Bronchial epithelial cell (primary cell): ENCODE measurements around the gene HDAC9. TPM values are rescaled to one million over a fixed set of nuclear protein-coding genes. Genes with fewer than 3 reads are reported as not detected.

ENCODE experiments used
- DNase-seq: peaks from one replicate; pipeline ENCODE4 v3.0.0-alpha.2; 2010; ENCODE audit warnings: low read depth
- FAIRE-seq: peaks from 2 replicates; lab custom pipeline; 2011; peaks lifted over from hg19 to GRCh38; lab: Jason Lieb, UNC
- H3K27me3 ChIP-seq: 2 replicates; pipeline ENCODE4 v1.5.1; 2011; ENCODE audit warnings: low read length; ENCODE audit not compliant: control insufficient read depth, insufficient read depth
- H3K36me3 ChIP-seq: 2 replicates; pipeline ENCODE4 v1.5.1; 2011; ENCODE audit warnings: low read length; ENCODE audit not compliant: control insufficient read depth, insufficient read depth
- H3K4me3 ChIP-seq: 2 replicates; pipeline ENCODE4 v1.5.1; 2011; ENCODE audit warnings: mild to moderate bottlenecking, low read depth, low read length, control low read depth
- CTCF ChIP-seq: IDR thresholded peaks from 2 replicates; pipeline ENCODE4 v1.5.1; 2011; ENCODE audit warnings: mild to moderate bottlenecking, moderate library complexity, low read length, control low read depth, inconsistent platforms; ENCODE audit not compliant: insufficient read depth, severe bottlenecking
- total RNA-seq: library from RNA; depleted of rRNA; stranded (reverse); fragments of >200 nt; gene quantifications from 2 replicates; pipeline ENCODE4 v1.2.1, GENCODE V29; 2014

The HDAC9 gene
- total RNA-seq, 1 donor from 2014 or later: 12.1 TPM

GRCh38 chr7:18996583-18996982, 501.0 kb downstream of the HDAC9 start:
- DNase-seq (no peak), FAIRE-seq (no peak)
- Histone ChIP-seq H3K4me3 (no peak overlapping the region), H3K27me3 (no peaks in the 10 kb centered on the region), H3K36me3 (no peaks in the 10 kb centered on the region)
- no peak for TF ChIP-seq CTCF

GRCh38 chr7:18997477-18998150, 502.1 kb downstream of the HDAC9 start:
- H3K4me3 ChIP-seq: no peak overlapping the region
- DNase-seq (no peak), FAIRE-seq (no peak)
- no peak for TF ChIP-seq CTCF
- no peaks in the 10 kb centered on the region for H3K36me3 ChIP-seq
- no peaks in the 10 kb centered on the region for H3K27me3 ChIP-seq

- no peaks in the 10 kb centered on the region for H3K36me3 ChIP-seq
- FAIRE-seq: no peak
- no peak overlapping the region for H3K4me3 ChIP-seq
- no peaks in the 10 kb centered on the region for H3K27me3 ChIP-seq
- no peak for DNase-seq
- no peak for TF ChIP-seq CTCF
These were observed 504.9 kb downstream of the HDAC9 start for GRCh38 chr7:19000410-19000809.

DNA sequence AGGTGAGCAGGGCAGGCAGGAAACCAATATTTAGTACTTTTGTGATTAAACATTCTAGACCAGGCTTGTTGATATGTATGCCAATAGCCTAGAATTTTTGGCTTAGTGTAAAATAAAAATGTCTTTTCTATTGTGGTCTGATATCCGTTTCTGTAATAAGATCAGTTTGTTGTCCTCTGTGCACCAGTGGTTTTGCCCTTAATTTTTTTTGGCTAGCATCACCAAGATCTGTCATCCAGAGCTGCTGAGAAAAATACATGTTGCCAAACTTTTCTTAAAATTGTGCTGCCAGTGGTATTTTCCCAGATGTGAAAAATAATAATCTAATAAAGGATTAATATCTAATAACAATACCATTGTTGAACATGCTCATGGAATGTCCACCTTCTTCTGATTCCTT, 506.3 kb downstream of the HDAC9 start:
- Histone ChIP-seq H3K36me3 (no peaks in the 10 kb centered on the region), H3K27me3 (no peaks in the 10 kb centered on the region), H3K4me3 (no peak overlapping the region)
- DNase-seq (no peak), FAIRE-seq (no peak)
- TF ChIP-seq CTCF: no peak

DNA sequence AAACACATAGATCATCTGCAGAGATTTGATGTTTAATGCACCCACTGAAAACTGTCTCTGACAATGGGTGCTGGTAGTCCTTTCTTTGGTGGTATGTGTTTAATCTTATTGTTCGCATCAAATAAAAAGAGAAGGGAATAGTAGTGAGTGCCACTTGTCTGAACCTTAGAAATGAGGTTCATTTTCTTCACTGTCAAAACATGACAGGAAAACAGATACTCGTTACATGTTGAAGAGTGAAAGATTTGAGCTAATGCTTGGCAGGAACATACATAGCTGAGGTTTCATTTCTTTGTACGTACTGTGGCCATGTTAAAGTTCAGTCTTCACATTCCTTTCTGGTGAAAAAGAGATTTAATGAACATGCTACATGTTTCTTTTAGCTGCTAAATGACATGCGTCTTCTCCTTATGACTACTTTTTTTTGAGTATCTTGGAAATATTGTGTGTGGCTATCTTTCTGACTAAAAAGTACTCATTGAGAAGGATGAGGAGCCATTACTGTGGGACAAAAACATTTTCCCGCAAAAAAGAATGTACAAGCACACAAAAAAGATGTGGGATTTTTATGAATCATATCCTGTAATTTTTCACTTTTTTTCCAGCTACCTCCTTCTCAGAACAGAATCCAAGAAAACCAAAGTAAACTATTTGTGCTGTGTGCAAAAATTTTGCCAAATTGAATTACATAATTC, 513.8 kb downstream of the HDAC9 start:
- TF ChIP-seq CTCF: no peak
- no peak for FAIRE-seq
- DNase-seq: peak; percentile 43
- Histone ChIP-seq H3K27me3 (no peaks in the 10 kb centered on the region), H3K36me3 (no peaks in the 10 kb centered on the region), H3K4me3 (no peak overlapping the region)

DNA sequence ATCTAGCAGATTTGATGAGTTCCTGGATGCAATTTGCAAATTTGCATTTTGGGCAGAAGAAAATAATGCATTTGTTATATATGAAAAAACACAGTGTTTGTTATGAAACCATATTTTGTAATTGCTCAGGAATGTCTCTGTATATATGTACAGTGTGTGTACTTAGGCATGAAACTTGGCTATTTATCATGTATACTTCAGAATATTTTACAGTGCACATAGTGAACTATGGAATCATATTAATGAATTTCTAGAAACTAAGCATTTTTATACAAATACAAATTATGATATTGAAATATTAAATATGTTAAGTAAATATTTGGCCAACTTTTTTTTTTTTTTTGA, 514.4 kb downstream of the HDAC9 start:
- no peaks in the 10 kb centered on the region for H3K36me3 ChIP-seq
- H3K4me3 ChIP-seq: no peak overlapping the region
- no peak for FAIRE-seq
- no peaks in the 10 kb centered on the region for H3K27me3 ChIP-seq
- no peak for TF ChIP-seq CTCF
- DNase-seq: peak; percentile 52
